ENCODE measurements around the gene CNOT10.
"Not testable (repeated sequence)": the region's sequence is repeated elsewhere in the genome, so short reads cannot be mapped to it uniquely, and the experiment has no call there.

Gene CNOT10

DNA sequence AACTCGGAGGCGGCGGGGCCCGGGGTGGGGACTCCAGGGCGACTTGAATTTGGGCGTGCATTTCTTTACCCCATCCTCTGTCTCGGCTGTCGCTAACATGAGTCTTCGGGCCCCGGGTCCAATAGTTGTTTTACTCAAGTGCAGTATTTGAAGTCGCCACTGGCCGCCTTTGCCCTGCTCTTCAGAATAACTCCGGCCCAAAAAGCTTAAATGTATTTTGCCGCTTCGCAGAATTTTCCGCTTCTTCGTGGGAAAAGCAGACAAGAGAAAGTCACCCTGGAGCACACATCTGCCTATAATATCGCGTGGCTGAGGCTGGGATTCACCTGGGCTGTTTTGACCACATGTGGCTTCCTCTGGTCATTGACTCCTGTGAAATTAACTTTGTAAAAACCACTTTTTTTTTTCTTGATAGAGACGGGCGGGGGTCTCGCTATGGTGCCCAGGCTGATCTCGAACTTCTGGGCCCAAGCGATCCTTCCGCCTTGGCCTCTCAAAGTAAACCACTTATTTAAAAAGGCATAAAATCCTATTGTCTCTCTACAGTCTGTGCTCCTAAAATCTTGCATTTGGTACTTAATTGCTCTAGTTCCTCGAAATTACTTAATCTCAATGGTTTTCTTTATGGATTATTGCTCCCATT is 676 bp downstream of the CNOT10 start:
- in situ Hi-C loops (cut with MboI; ENCODE audit: low sequenced_read_pairs), result no loop called here

GRCh38 chr3:32686713-32687112 is 1.7 kb downstream of the CNOT10 start:
- in situ Hi-C loops (cut with MboI; ENCODE audit: low sequenced_read_pairs), result no loop called here

DNA sequence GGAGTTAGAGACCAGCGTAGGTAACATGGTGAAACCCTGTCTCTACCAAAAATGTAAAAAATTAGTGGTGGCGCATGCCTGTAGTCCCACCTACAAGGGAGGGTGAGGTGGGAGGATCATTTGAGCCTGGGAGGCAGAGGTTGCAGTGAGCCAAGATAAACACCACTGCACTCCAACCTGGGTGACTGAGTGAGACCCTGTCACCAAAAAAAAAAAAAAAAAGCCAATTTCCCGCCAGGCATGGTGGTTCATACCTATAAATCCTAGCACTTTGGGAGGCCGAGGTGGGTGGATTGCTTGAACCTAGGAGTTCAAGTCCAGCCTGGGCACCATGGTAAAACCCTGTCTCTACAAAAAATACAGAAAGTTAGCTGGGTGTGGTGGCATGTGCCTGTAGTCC is 6.9 kb downstream of the CNOT10 start:
- in situ Hi-C loops (cut with MboI; ENCODE audit: low sequenced_read_pairs), result no loop called here

- in situ Hi-C loops (cut with MboI; ENCODE audit: low sequenced_read_pairs), result no loop called here
Measured at GRCh38 chr3:32696523-32696922, 11.5 kb downstream of the CNOT10 start.

DNA sequence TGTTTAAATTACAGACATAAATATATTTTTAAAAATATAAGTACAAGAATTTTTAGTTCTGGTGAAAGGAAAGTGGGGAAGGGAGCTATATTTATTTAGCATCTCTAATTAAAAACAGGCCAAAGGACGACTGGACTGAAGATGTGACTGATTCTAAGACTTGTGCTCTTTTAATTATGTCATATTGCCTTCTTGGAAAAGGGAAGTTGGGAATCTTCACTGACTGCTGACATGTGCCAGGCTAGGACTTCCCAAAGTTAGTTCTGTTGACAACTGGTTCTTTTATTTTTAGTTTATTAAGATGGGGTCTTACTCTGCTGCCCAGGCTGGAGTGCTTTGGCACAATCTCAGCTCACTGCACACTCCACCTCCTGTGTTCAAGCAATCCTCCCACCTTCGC is 13.5 kb downstream of the CNOT10 start:
- in situ Hi-C loops (cut with MboI; ENCODE audit: low sequenced_read_pairs), result no loop called here

- in situ Hi-C loops (cut with MboI; ENCODE audit: low sequenced_read_pairs), result no loop called here
Measured at GRCh38 chr3:32699429-32699828, 14.4 kb downstream of the CNOT10 start.

- in situ Hi-C loops (cut with MboI; ENCODE audit: low sequenced_read_pairs), result no loop called here
Measured at GRCh38 chr3:32700244-32700643, 15.3 kb downstream of the CNOT10 start.

DNA sequence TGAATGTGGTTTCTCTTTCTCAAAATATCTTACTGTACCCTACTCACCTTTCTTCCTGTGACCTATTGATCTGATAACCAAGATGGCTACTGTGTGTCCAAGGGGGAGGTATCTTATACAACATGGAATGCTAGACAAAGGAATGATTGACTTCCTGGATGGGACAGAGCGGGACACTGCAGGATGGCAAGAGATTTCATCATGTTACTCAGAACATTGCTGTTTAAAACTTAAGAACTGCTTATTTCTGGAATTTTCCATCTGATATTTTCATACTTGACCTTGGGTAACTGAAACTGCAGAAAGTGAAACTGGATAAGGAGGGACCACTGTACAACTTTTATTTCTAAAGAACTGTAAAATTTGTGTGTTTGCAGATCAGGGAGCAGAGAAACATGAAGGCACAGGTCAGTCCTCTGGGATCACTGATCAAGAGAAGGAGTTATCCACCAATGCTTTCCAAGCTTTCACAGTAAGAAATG is 18.5 kb downstream of the CNOT10 start:
- in situ Hi-C loops (cut with MboI; ENCODE audit: low sequenced_read_pairs), result no loop called here

- in situ Hi-C loops (cut with MboI; ENCODE audit: low sequenced_read_pairs), result no loop called here
Measured at GRCh38 chr3:32705232-32705631, 20.2 kb downstream of the CNOT10 start.

GRCh38 chr3:32706348-32707025 is 21.5 kb downstream of the CNOT10 start:
- in situ Hi-C loops (cut with MboI; ENCODE audit: low sequenced_read_pairs), result no loop called here

GRCh38 chr3:32707026-32707370 is 22.0 kb downstream of the CNOT10 start:
- in situ Hi-C loops (cut with MboI; ENCODE audit: low sequenced_read_pairs), result no loop called here

DNA sequence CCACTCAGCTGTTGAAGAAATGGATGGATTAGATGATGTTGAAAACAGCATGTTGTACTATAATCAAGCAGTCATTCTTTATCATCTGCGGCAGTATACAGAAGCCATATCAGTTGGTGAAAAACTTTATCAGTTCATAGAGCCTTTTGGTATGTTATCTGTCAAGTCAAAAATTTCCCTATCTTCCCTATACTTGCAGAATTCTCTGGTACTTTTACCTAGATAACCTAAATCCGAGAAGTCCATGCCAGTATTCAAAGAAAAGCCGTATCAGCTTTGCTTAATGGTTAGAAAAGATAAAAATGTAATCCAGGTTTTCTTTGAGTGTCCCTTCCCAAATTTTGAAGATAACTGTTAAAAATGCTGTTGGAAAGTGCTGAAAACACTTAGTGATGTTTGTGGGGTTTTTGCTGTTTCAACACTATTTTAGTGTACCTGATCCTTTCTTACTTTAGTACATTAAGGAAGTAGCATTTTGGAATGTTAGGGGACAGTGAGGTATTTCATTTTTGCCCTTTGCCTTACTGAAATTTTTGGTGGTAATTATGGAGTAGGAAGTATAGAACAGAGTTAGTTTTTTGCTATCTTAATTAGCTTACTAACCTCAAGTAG is 23.8 kb downstream of the CNOT10 start:
- in situ Hi-C loops (cut with MboI; ENCODE audit: low sequenced_read_pairs), result no loop called here

DNA sequence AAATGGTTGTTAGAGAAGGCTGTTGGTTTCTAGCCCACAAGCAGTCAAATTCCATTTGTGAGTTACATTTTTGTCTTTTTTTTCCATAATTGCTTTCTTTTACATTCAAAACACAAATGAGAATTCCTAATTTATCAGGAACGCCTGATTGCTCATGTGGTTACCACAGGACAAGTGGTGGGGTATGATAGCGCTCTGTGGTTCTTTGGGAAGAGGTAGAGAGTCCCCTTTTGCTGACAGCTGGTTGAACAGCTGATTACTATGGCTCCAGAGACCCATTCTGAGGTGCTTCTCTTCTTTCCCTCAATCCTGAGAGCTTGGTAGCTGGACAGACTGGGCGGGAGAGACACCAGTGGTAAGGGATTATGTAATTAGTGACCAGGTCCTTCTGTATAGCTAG is 24.4 kb downstream of the CNOT10 start:
- in situ Hi-C loops (cut with MboI; ENCODE audit: low sequenced_read_pairs), result no loop called here

DNA sequence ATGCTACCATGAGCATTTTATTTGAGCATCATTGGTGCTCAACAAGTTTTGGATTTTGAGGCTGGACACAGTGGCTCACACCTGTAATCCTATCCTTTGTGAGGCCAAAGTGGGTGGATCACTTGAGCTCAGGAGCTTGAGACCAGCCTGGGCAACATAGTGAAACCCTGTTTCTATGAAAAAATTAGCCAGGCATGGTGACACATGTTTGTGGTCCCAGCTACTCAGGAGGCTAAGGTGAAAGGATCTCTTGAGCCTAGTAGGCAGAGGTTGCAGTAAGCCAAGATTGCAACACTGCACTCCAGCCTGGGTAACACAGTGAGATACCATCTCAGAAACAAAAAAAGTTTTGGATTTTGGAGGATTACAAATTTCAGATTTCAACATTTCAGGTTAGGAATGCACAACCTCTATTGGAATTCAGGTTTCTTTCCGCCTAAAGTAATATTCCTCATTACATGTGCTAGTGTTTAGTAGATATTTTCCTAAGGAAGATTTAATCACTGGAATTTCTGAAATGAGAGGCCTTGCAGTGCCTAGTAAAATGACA is 27.6 kb downstream of the CNOT10 start:
- in situ Hi-C loops (cut with MboI; ENCODE audit: low sequenced_read_pairs), result no loop called here

GRCh38 chr3:32713181-32713580 is 28.2 kb downstream of the CNOT10 start:
- in situ Hi-C loops (cut with MboI; ENCODE audit: low sequenced_read_pairs), result no loop called here

DNA sequence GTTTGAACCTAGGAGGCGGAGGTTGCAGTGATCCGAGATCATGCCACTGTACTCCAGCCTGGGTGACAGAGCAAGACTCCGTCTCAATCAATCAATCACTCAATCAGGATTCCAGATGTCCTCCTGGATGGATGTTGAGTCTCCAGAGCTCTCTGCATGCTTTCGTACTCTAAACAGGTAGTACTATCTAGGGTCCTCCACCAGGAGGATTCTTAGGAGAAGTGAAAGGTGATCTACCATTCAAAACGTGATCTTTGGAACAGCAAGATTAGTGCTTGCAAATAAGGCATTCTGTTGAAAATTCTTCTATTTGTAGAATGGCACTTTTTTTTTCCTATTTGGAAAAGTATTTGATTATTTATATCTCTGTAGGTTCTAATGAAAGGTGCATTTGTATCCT is 34.3 kb downstream of the CNOT10 start:
- in situ Hi-C loops (cut with MboI; ENCODE audit: low sequenced_read_pairs), result no loop called here

GRCh38 chr3:32719931-32720330 is 34.9 kb downstream of the CNOT10 start:
- in situ Hi-C loops (cut with MboI; ENCODE audit: low sequenced_read_pairs), result no loop called here

DNA sequence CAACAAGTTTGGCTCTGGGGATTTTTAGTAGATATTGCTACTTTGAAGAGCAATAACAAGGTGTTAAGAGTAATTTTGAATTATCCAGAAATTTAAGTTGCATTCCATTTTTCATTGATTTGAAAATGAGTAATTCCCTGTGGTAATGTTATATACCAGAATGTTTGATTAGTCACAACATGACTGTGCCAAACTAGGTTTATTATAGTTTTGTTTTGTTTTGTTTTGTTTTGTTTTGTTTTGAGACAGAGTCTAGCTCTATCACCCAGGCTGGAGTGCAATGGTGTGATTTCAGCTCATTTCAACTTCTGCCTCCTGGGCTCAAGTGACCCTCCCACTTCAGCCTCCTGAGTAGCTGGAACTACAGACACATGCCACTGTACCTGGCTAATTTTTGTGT is 40.7 kb downstream of the CNOT10 start:
- in situ Hi-C loops (cut with MboI; ENCODE audit: low sequenced_read_pairs), result no loop called here

DNA sequence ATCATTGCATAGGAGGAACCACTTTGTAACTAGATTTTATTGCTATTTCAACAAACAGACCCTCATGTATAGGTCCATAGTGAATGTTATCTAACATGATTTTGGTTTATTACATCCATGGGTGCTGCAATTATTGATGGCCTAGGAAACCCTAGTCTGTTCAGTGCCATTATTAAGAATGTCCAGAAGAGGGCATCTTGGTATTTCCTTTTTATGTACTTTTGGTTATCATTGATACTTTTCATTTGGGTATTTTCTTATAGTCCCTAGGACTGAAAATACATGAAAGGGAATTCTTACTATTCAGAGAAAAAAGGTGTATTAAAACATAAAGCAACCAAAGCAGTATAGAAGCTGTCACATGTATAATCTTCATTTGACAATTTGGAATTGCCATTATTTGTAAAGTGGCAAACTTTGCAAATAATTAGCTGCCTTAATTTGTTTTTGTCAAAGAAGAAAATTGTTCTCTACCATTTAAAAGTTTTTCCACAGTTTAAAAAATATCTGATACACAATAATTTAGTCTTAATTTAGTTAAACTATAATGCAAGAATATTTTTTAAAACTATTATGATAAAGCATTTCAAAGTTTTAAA is 48.7 kb downstream of the CNOT10 start:
- in situ Hi-C loops (cut with MboI; ENCODE audit: low sequenced_read_pairs), result no loop called here

DNA sequence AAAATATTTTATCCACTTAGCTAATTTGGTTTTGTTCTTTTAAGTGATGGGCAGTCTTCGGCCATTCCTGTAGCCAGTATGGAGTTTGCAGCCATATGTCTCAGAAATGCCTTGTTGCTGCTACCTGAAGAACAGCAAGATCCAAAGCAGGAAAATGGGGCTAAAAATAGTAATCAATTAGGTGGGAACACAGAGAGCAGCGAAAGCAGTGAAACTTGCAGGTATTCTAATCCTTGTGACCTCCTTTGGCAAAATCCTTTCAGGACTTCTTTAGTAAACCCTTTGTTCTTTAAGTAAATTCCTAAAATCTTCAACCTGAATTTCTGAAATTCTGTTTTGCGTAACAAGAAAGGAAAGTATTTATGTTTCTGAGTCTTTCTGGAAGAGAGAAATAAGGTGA is 49.8 kb downstream of the CNOT10 start:
- in situ Hi-C loops (cut with MboI; ENCODE audit: low sequenced_read_pairs), result no loop called here

DNA sequence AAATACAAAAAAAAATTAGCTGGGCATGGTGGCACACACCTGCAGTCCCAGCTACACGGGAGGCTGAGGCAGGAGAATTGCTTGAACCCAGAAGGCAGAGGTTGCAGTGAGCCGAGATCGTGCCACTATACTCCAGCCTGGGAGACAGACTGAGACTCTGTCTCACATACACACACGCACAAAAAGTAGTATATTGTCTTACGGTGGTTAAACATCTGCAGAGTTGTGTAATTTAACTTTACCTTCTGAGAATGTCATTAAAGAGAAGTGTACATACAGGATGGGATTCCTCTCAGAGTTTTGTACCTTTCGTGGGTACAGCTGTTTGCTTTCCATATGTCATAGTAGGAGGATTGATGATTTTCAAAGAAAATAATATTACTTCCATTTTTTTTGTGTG is 58.5 kb downstream of the CNOT10 start:
- in situ Hi-C loops (cut with MboI; ENCODE audit: low sequenced_read_pairs), result not testable (repeated sequence)

- in situ Hi-C loops (cut with MboI; ENCODE audit: low sequenced_read_pairs), result no loop called here
Measured at GRCh38 chr3:32743934-32744333, 58.9 kb downstream of the CNOT10 start.
